ENCODE measurements around the gene DCDC1. TPM values are rescaled to one million over a fixed set of nuclear protein-coding genes. Genes with fewer than 3 reads are reported as not detected.

DCDC1 gene
- total RNA-seq, 1 experiment from 2014 or later = 0.68 TPM

GRCh38 chr11:31417357-31417756 lies 47.8 kb upstream of the DCDC1 start:
- CTCF ChIA-PET = no interaction called here
- Mint-ChIP-seq H3K4me1 (ENCODE audit: low read depth, unreplicated experiment) (no peaks in the 10 kb centered on the region), H3K27me3 (ENCODE audit: unreplicated experiment) (no peaks in the 10 kb centered on the region), H3K27ac (ENCODE audit: unreplicated experiment) (no peak overlapping the region), H3K36me3 (ENCODE audit: insufficient read depth, unreplicated experiment) (no peaks in the 10 kb centered on the region), H3K4me3 (ENCODE audit: low read depth, unreplicated experiment) (no peak overlapping the region), H3K9me3 (ENCODE audit: low read depth, unreplicated experiment) (no peaks in the 10 kb centered on the region)
- intact Hi-C loops (cut with micrococcal nuclease; ENCODE audit: unreplicated experiment) = no loop called here
- no peak for TF ChIP-seq CTCF (IDR thresholded peaks at IDR 0.05; ENCODE audit: unreplicated experiment)
- BruUV-seq (replicated peaks) = no TSS peak
- no peak for DNase-seq

GRCh38 chr11:31415435-31415834 lies 45.9 kb upstream of the DCDC1 start:
- CTCF ChIA-PET = no interaction called here
- no peak for TF ChIP-seq CTCF (IDR thresholded peaks at IDR 0.05; ENCODE audit: unreplicated experiment)
- BruUV-seq (replicated peaks) = no TSS peak
- no peak for DNase-seq
- intact Hi-C loops (cut with micrococcal nuclease; ENCODE audit: unreplicated experiment) = no loop called here
- H3K9me3 Mint-ChIP-seq (ENCODE audit: low read depth, unreplicated experiment) = peaks cover 2% of the 10 kb centered on the region
- no peaks in the 10 kb centered on the region for H3K4me1 Mint-ChIP-seq (ENCODE audit: low read depth, unreplicated experiment)
- no peaks in the 10 kb centered on the region for H3K36me3 Mint-ChIP-seq (ENCODE audit: insufficient read depth, unreplicated experiment)
- no peaks in the 10 kb centered on the region for H3K27me3 Mint-ChIP-seq (ENCODE audit: unreplicated experiment)
- no peak overlapping the region for H3K4me3 Mint-ChIP-seq (ENCODE audit: low read depth, unreplicated experiment)
- H3K27ac Mint-ChIP-seq (ENCODE audit: unreplicated experiment) = no peak overlapping the region

GRCh38 chr11:31414338-31414737 lies 44.8 kb upstream of the DCDC1 start:
- CTCF ChIA-PET = no interaction called here

GRCh38 chr11:31412946-31413345 lies 43.4 kb upstream of the DCDC1 start:
- Mint-ChIP-seq H3K4me1 (ENCODE audit: low read depth, unreplicated experiment) (no peaks in the 10 kb centered on the region), H3K27me3 (ENCODE audit: unreplicated experiment) (no peaks in the 10 kb centered on the region), H3K36me3 (ENCODE audit: insufficient read depth, unreplicated experiment) (no peaks in the 10 kb centered on the region), H3K4me3 (ENCODE audit: low read depth, unreplicated experiment) (no peak overlapping the region), H3K27ac (ENCODE audit: unreplicated experiment) (no peak overlapping the region), H3K9me3 (ENCODE audit: low read depth, unreplicated experiment) (peaks cover 2% of the 10 kb centered on the region)
- intact Hi-C loops (cut with micrococcal nuclease; ENCODE audit: unreplicated experiment) = no loop called here
- TF ChIP-seq CTCF (IDR thresholded peaks at IDR 0.05; ENCODE audit: unreplicated experiment) = no peak
- CTCF ChIA-PET = no interaction called here
- no peak for DNase-seq
- no TSS peak for BruUV-seq (replicated peaks)

More at GRCh38 chr11:31414338-31414737, 44.8 kb upstream of the DCDC1 start:
- no TSS peak for BruUV-seq (replicated peaks)
- H3K27me3 Mint-ChIP-seq (ENCODE audit: unreplicated experiment) = no peaks in the 10 kb centered on the region
- H3K36me3 Mint-ChIP-seq (ENCODE audit: insufficient read depth, unreplicated experiment) = no peaks in the 10 kb centered on the region
- no peaks in the 10 kb centered on the region for H3K4me1 Mint-ChIP-seq (ENCODE audit: low read depth, unreplicated experiment)
- DNase-seq = no peak
- intact Hi-C loops (cut with micrococcal nuclease; ENCODE audit: unreplicated experiment) = no loop called here
- no peak overlapping the region for H3K27ac Mint-ChIP-seq (ENCODE audit: unreplicated experiment)
- H3K4me3 Mint-ChIP-seq (ENCODE audit: low read depth, unreplicated experiment) = no peak overlapping the region
- peaks cover 2% of the 10 kb centered on the region for H3K9me3 Mint-ChIP-seq (ENCODE audit: low read depth, unreplicated experiment)
- no peak for TF ChIP-seq CTCF (IDR thresholded peaks at IDR 0.05; ENCODE audit: unreplicated experiment)

Measured in Calu3 (cell line).